Erythroblast (primary cell): ENCODE results near the gene LANCL3.
"Not testable (repeated sequence)": the region's sequence is repeated elsewhere in the genome, so short reads cannot be mapped to it uniquely, and the experiment has no call there.

ENCODE experiments used
- DNase-seq, 2 experiments: peaks; one replicate each; lab custom pipeline; 2025; lab: John Stamatoyannopoulos, UW
- GATA1 ChIP-seq: IDR thresholded peaks from 2 replicates; pipeline ENCODE4 v1.6.1; 2011; ENCODE audit warnings: low read depth, mild to moderate bottlenecking, control low read depth, low read length, moderate library complexity
- POLR2A ChIP-seq: IDR thresholded peaks from 2 replicates; pipeline ENCODE4 v1.6.1; 2011; ENCODE audit warnings: mild to moderate bottlenecking, low read length

LANCL3 gene

GRCh38 chrX:37571426-37572107 is at the start of gene LANCL3:
Gene LANCL3 (plus strand): TSS chrX:37571661. CDS start chrX:37571871, 210 bp downstream.
- peak; percentile 24 for TF ChIP-seq POLR2A
- peak; percentile 69 to 82 for DNase-seq

- DNase-seq = not testable (repeated sequence)
Measured at GRCh38 chrX:37523673-37524072, 47.8 kb upstream of the LANCL3 start.

- TF ChIP-seq POLR2A (no peak), GATA1 (no peak)
- no peak for DNase-seq
Measured at GRCh38 chrX:37541991-37542390, 29.5 kb upstream of the LANCL3 start.

GRCh38 chrX:37542791-37543190 is 28.7 kb upstream of the LANCL3 start:
- no peak for DNase-seq
- TF ChIP-seq GATA1 (no peak), POLR2A (no peak)

GRCh38 chrX:37543324-37543723 is 28.1 kb upstream of the LANCL3 start:
- DNase-seq = no peak

GRCh38 chrX:37544531-37544930 is 26.9 kb upstream of the LANCL3 start:
- not testable (repeated sequence) for DNase-seq

More at GRCh38 chrX:37543324-37543723, 28.1 kb upstream of the LANCL3 start:
- no peak for TF ChIP-seq GATA1
- TF ChIP-seq POLR2A = no peak

GRCh38 chrX:37545066-37545465 is 26.4 kb upstream of the LANCL3 start:
- TF ChIP-seq GATA1 = no peak
- no peak for TF ChIP-seq POLR2A
- DNase-seq = no peak

GRCh38 chrX:37549619-37550018 is 21.8 kb upstream of the LANCL3 start:
- DNase-seq = not testable (repeated sequence)

GRCh38 chrX:37553476-37553875 is 18.0 kb upstream of the LANCL3 start:
- no peak for DNase-seq
- TF ChIP-seq POLR2A (no peak), GATA1 (no peak)

- DNase-seq = not testable (repeated sequence)
Measured at GRCh38 chrX:37565254-37565653, 6.2 kb upstream of the LANCL3 start.

- DNase-seq = not testable (repeated sequence)
Measured at GRCh38 chrX:37570349-37570748, 1.1 kb upstream of the LANCL3 start.

- peak; percentile 78 to 84 for DNase-seq
Measured at GRCh38 chrX:37572108-37572587, 687 bp downstream of the LANCL3 start.

GRCh38 chrX:37573121-37573520 is 1.7 kb downstream of the LANCL3 start:
- peak; percentile 18 to 48 for DNase-seq

- TF ChIP-seq POLR2A = no peak
- no peak for TF ChIP-seq GATA1
- DNase-seq = no peak
Measured at GRCh38 chrX:37578045-37578444, 6.6 kb downstream of the LANCL3 start.

- TF ChIP-seq GATA1 (no peak), POLR2A (no peak)
- peak in 1 of 2 experiments; percentile 20 for DNase-seq
Measured at GRCh38 chrX:37580080-37580479, 8.6 kb downstream of the LANCL3 start.

GRCh38 chrX:37587337-37587736 is 15.9 kb downstream of the LANCL3 start:
- DNase-seq = not testable (repeated sequence)

GRCh38 chrX:37590047-37590446 is 18.6 kb downstream of the LANCL3 start:
- no peak for DNase-seq
- TF ChIP-seq GATA1 (no peak), POLR2A (no peak)
